SK-N-SH treated with all-trans-retinoic acid at 6 μM for 48 hours (cell line): ENCODE results near the gene YWHAE.

Experiments used
- ATAC-seq: fragments of 200-7000 bp; cut with Tn5 transposase; 3 replicates; pipeline ENCODE4 v1.9.1; 2020; ENCODE audit warnings: mild to moderate bottlenecking, moderate library complexity
- ARNTL ChIP-seq: fragments of 450-650 bp; formaldehyde crosslinking; IDR thresholded peaks from 2 replicates; pipeline ENCODE4 v1.5.0; 2020; ENCODE audit warnings: low read depth, mild to moderate bottlenecking, moderate library complexity, borderline replicate concordance
- BACH2 ChIP-seq: fragments of 250-450 bp; sonication (Bioruptor Pico); IDR thresholded peaks from 2 replicates; pipeline ENCODE4 v1.9.0; 2021; ENCODE audit warnings: mild to moderate bottlenecking, borderline replicate concordance
- CSDC2 ChIP-seq: fragments of 250-450 bp; sonication (Bioruptor Pico); IDR thresholded peaks from 2 replicates; pipeline ENCODE4 v1.5.0; 2020; ENCODE audit warnings: mild to moderate bottlenecking, moderate library complexity
- CSRNP3 ChIP-seq: fragments of 250-450 bp; sonication (Bioruptor Pico); IDR thresholded peaks from 2 replicates; pipeline ENCODE4 v1.5.1; 2021; ENCODE audit warnings: mild to moderate bottlenecking, moderate library complexity
- ESRRG ChIP-seq: fragments of 250-450 bp; sonication (Bioruptor Pico); IDR thresholded peaks from 2 replicates; pipeline ENCODE4 v1.6.1; 2021; ENCODE audit warnings: mild to moderate bottlenecking
- GLIS3 ChIP-seq: fragments of 250-450 bp; sonication (Bioruptor Pico); IDR thresholded peaks from 2 replicates; pipeline ENCODE4 v1.5.0; 2020; ENCODE audit warnings: mild to moderate bottlenecking, moderate library complexity
- ISL1 ChIP-seq: fragments of 250-450 bp; sonication (Bioruptor Pico); IDR thresholded peaks from 2 replicates; pipeline ENCODE4 v2.1.2; 2022; ENCODE audit warnings: mild to moderate bottlenecking, moderate library complexity
- PATZ1 ChIP-seq: fragments of 250-450 bp; sonication (Bioruptor Pico); IDR thresholded peaks from 2 replicates; pipeline ENCODE4 v1.8.0; 2020; ENCODE audit warnings: mild to moderate bottlenecking, moderate library complexity, borderline replicate concordance
- PPARA ChIP-seq: fragments of 250-450 bp; sonication (Bioruptor Pico); IDR thresholded peaks from 2 replicates; pipeline ENCODE4 v1.5.0; 2020; ENCODE audit warnings: mild to moderate bottlenecking, borderline replicate concordance
- RARB ChIP-seq: fragments of 250-450 bp; sonication (Bioruptor Pico); IDR thresholded peaks from 2 replicates; pipeline ENCODE4 v1.8.0; 2021; ENCODE audit warnings: mild to moderate bottlenecking, moderate library complexity
- SNAI2 ChIP-seq: fragments of 250-450 bp; sonication (Bioruptor Pico); IDR thresholded peaks from 2 replicates; pipeline ENCODE4 v1.5.0; 2020; ENCODE audit warnings: mild to moderate bottlenecking, moderate library complexity
- TCF4 ChIP-seq: fragments of 250-450 bp; sonication (Bioruptor Pico); IDR thresholded peaks from 2 replicates; pipeline ENCODE4 v1.8.0; 2021; ENCODE audit warnings: mild to moderate bottlenecking, moderate library complexity, borderline replicate concordance
- TOX ChIP-seq: fragments of 250-450 bp; sonication (Bioruptor Pico); IDR thresholded peaks from 2 replicates; pipeline ENCODE4 v1.8.0; 2021; ENCODE audit warnings: mild to moderate bottlenecking, moderate library complexity, borderline replicate concordance
- ZC3H10 ChIP-seq: fragments of 250-450 bp; sonication (Bioruptor Pico); IDR thresholded peaks from 2 replicates; pipeline ENCODE4 v1.5.1; 2021; ENCODE audit warnings: mild to moderate bottlenecking, moderate library complexity
- ZFP30 ChIP-seq: fragments of 450-650 bp; formaldehyde crosslinking; IDR thresholded peaks from 2 replicates; pipeline ENCODE4 v1.5.0; 2022; ENCODE audit warnings: mild to moderate bottlenecking, moderate library complexity
- ZNF565 ChIP-seq: fragments of 450-650 bp; formaldehyde crosslinking; conservative IDR thresholded peaks from 2 replicates; pipeline ENCODE4 v1.5.0; 2020; ENCODE audit warnings: low read depth, mild to moderate bottlenecking, moderate library complexity
- ZNF70 ChIP-seq: fragments of 450-650 bp; formaldehyde crosslinking; IDR thresholded peaks from 2 replicates; pipeline ENCODE4 v1.5.0; 2020; ENCODE audit warnings: mild to moderate bottlenecking, moderate library complexity
- ZNF8 ChIP-seq: fragments of 450-650 bp; formaldehyde crosslinking; IDR thresholded peaks from 2 replicates; pipeline ENCODE4 v1.5.0; 2020; ENCODE audit warnings: mild to moderate bottlenecking, moderate library complexity
- TF ChIP-seq, protein P1 (sequence below): fragments of 250-450 bp; sonication (Bioruptor Pico); IDR thresholded peaks from 2 replicates; pipeline ENCODE4 v1.5.0; 2020; ENCODE audit warnings: mild to moderate bottlenecking, moderate library complexity

YWHAE gene

DNA sequence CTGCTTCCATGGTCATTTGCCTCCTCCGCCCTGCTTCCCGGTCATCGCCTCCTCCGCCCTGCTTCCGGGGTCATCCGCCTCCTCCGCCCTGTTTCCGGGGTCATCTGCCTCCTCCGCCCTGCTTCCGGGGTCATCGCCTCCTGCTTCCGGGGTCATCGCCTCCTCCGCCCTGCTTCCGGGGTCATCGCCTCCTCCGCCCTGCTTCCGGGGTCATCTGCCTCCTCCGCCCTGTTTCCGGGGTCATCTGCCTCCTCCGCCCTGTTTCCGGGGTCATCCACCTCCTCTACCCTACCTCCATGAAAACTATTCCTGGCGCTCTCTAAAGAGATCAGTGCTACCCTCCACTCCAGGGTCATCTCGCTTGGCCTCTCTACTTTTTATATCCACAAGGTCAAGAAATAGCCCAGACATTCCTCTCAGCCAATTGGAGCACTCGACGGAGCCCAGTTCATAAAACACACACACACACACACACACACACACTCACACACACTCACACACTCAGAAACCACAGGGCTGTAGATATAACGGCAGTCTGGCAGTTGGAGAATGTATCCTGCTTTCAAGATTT lies 75.7 kb downstream of the YWHAE start:
- ATAC-seq, result no peak
- TF ChIP-seq RARB (CRISPR knock-in tag), result no peak
- TF ChIP-seq CSDC2, result no peak
- no peak for TF ChIP-seq CSRNP3 (CRISPR knock-in tag)
- no peak for TF ChIP-seq BACH2 (CRISPR knock-in tag)
- no peak for TF ChIP-seq ZFP30 (CRISPR knock-in tag)
- TF ChIP-seq ZNF70 (CRISPR knock-in tag), result no peak
- no peak for TF ChIP-seq ZNF8 (CRISPR knock-in tag)
- TF ChIP-seq TCF4, result no peak
- no peak for TF ChIP-seq ISL1 (CRISPR knock-in tag)
- TF ChIP-seq GLIS3 (CRISPR knock-in tag), result no peak
- TF ChIP-seq PATZ1 (CRISPR knock-in tag), result no peak
- TF ChIP-seq ARNTL (CRISPR knock-in tag), result no peak
- no peak for TF ChIP-seq TOX (CRISPR knock-in tag)
- TF ChIP-seq ESRRG (CRISPR knock-in tag), result no peak
- TF ChIP-seq ZC3H10 (CRISPR knock-in tag), result no peak

- ATAC-seq, result no peak
- TF ChIP-seq ESRRG (CRISPR knock-in tag) (no peak), ZNF565 (no peak), SNAI2 (CRISPR knock-in tag) (no peak), ARNTL (CRISPR knock-in tag) (no peak), ZNF8 (CRISPR knock-in tag) (no peak), PPARA (CRISPR knock-in tag) (no peak), PATZ1 (CRISPR knock-in tag) (no peak), ZFP30 (CRISPR knock-in tag) (no peak), ZNF70 (CRISPR knock-in tag) (no peak), RARB (CRISPR knock-in tag) (no peak), BACH2 (CRISPR knock-in tag) (no peak), ZC3H10 (CRISPR knock-in tag) (no peak)
- TF ChIP-seq, protein P1, sequence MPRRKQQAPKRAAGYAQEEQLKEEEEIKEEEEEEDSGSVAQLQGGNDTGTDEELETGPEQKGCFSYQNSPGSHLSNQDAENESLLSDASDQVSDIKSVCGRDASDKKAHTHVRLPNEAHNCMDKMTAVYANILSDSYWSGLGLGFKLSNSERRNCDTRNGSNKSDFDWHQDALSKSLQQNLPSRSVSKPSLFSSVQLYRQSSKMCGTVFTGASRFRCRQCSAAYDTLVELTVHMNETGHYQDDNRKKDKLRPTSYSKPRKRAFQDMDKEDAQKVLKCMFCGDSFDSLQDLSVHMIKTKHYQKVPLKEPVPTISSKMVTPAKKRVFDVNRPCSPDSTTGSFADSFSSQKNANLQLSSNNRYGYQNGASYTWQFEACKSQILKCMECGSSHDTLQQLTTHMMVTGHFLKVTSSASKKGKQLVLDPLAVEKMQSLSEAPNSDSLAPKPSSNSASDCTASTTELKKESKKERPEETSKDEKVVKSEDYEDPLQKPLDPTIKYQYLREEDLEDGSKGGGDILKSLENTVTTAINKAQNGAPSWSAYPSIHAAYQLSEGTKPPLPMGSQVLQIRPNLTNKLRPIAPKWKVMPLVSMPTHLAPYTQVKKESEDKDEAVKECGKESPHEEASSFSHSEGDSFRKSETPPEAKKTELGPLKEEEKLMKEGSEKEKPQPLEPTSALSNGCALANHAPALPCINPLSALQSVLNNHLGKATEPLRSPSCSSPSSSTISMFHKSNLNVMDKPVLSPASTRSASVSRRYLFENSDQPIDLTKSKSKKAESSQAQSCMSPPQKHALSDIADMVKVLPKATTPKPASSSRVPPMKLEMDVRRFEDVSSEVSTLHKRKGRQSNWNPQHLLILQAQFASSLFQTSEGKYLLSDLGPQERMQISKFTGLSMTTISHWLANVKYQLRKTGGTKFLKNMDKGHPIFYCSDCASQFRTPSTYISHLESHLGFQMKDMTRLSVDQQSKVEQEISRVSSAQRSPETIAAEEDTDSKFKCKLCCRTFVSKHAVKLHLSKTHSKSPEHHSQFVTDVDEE (CRISPR knock-in tag), result no peak
These were observed 76.7 kb downstream of the YWHAE start for GRCh38 chr17:1323336-1323735.

- ATAC-seq, result no peak
- TF ChIP-seq PPARA (CRISPR knock-in tag) (no peak), TOX (CRISPR knock-in tag) (no peak), SNAI2 (CRISPR knock-in tag) (no peak), ZNF70 (CRISPR knock-in tag) (no peak), ESRRG (CRISPR knock-in tag) (no peak)
- TF ChIP-seq, protein P1 (CRISPR knock-in tag), result no peak
These were observed 77.5 kb downstream of the YWHAE start for GRCh38 chr17:1322480-1322879.
